H1 (cell line): ENCODE results near the gene BMP4. TPM values are rescaled to one million over a fixed set of nuclear protein-coding genes. Genes with fewer than 3 reads are reported as not detected.

Experiments
- CTBP2 ChIP-seq: IDR thresholded peaks from 2 replicates; pipeline ENCODE4 v1.7.0; 2011; ENCODE audit warnings: borderline replicate concordance, mild to moderate bottlenecking, moderate library complexity, mixed read lengths, low read length; ENCODE audit not compliant: insufficient read depth, insufficient read length
- EZH2 ChIP-seq: fragments of 200-600 bp; sonication (generic); IDR thresholded peaks from 2 replicates; pipeline ENCODE4 v1.7.1; 2012; ENCODE audit warnings: low read depth, mild to moderate bottlenecking, moderate library complexity, low read length, inconsistent platforms; ENCODE audit not compliant: severe bottlenecking
- KDM1A ChIP-seq: fragments of 200-600, 300-600 bp; sonication (generic); IDR thresholded peaks from 2 replicates; pipeline ENCODE4 v1.7.1; 2016; ENCODE audit warnings: mild to moderate bottlenecking, low read length, borderline replicate concordance
- KDM4A ChIP-seq: IDR thresholded peaks from one replicate; pipeline ENCODE4 v1.7.1; 2012; ENCODE audit warnings: low read depth, mild to moderate bottlenecking, moderate library complexity, low read length, inconsistent platforms; ENCODE audit not compliant: severe bottlenecking
- MAFK ChIP-seq: IDR thresholded peaks from 2 replicates; pipeline ENCODE4 v1.6.1; 2012; ENCODE audit warnings: low read depth, mild to moderate bottlenecking, improper control_type of control experiment, low read length
- SP1 ChIP-seq: IDR thresholded peaks from 2 replicates; pipeline ENCODE4 v1.6.1; 2011; ENCODE audit warnings: low read depth, low read length
- SRF ChIP-seq: IDR thresholded peaks from 2 replicates; pipeline ENCODE4 v1.6.1; 2011; ENCODE audit warnings: mild to moderate bottlenecking, low read depth, low read length, moderate library complexity
- TEAD4 ChIP-seq: IDR thresholded peaks from 2 replicates; pipeline ENCODE4 v1.6.1; 2012; ENCODE audit warnings: low read depth, low read length, inconsistent platforms, mixed read lengths
- polyA plus RNA-seq, 7 experiments: library from polyadenylated mRNA; depleted of rRNA in 3 of 7; stranded (reverse) in 5 of 7; unstranded in 2 of 7; fragments of >200 nt in 5 of 7; fragments of 200-250 nt in 2 of 7; gene quantifications; 1 replicate in 5 of 7; 2 replicates in 1 of 7; 4 replicates in 1 of 7; pipeline versions ENCODE4 v1.2.1 to v1.2.3, GENCODE V29; 2011 to 2013; ENCODE audit warnings: missing spikeins in 2 of 7, mixed read lengths in 2 of 7
- total RNA-seq: library from RNA; stranded (reverse); fragmentation: NEBNext Ultra II Directional; extraction: Animal tissue kit (Norgen Biotek cat#: 25700); gene quantifications from 2 replicates; pipeline ENCODE4 v1.2.1, GENCODE V29; 2021
- TF ChIP-seq, protein P1 (sequence below): fragments of 300-600 bp; sonication (generic); IDR thresholded peaks from 2 replicates; pipeline ENCODE4 v1.7.1; 2012; ENCODE audit warnings: low read length, moderate library complexity, mild to moderate bottlenecking, inconsistent platforms; ENCODE audit not compliant: insufficient replicate concordance
- TF ChIP-seq, protein P2 (sequence below): IDR thresholded peaks from 2 replicates; pipeline ENCODE4 v1.6.1; 2012; ENCODE audit warnings: low read length, inconsistent platforms

Gene BMP4
- total and polyA plus RNA-seq, 2 of the 8 experiments (the other 6 are each of a cell fraction or from before 2014, with no cell fraction given) = 2.3 to 5.4 TPM

DNA sequence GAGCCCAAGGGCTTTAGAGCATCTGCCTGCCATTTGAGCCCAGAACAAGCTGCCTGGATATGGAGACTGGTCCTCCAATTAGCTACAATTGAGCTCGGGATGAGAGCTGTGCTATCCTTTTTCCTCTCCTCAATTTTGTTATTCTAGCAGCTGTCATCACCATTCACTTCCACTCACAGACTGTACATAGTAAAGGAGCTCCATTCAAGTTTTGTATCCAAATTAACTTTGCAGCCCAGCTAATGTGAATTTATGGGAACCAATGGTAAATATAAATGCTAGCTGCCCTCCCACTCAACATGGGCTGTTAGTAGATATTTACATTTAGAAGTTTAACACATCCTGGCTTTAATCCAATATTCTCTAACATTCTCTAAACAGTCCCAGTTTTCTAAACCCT is 44.6 kb downstream of the BMP4 start (continued):
- TF ChIP-seq, protein P1, sequence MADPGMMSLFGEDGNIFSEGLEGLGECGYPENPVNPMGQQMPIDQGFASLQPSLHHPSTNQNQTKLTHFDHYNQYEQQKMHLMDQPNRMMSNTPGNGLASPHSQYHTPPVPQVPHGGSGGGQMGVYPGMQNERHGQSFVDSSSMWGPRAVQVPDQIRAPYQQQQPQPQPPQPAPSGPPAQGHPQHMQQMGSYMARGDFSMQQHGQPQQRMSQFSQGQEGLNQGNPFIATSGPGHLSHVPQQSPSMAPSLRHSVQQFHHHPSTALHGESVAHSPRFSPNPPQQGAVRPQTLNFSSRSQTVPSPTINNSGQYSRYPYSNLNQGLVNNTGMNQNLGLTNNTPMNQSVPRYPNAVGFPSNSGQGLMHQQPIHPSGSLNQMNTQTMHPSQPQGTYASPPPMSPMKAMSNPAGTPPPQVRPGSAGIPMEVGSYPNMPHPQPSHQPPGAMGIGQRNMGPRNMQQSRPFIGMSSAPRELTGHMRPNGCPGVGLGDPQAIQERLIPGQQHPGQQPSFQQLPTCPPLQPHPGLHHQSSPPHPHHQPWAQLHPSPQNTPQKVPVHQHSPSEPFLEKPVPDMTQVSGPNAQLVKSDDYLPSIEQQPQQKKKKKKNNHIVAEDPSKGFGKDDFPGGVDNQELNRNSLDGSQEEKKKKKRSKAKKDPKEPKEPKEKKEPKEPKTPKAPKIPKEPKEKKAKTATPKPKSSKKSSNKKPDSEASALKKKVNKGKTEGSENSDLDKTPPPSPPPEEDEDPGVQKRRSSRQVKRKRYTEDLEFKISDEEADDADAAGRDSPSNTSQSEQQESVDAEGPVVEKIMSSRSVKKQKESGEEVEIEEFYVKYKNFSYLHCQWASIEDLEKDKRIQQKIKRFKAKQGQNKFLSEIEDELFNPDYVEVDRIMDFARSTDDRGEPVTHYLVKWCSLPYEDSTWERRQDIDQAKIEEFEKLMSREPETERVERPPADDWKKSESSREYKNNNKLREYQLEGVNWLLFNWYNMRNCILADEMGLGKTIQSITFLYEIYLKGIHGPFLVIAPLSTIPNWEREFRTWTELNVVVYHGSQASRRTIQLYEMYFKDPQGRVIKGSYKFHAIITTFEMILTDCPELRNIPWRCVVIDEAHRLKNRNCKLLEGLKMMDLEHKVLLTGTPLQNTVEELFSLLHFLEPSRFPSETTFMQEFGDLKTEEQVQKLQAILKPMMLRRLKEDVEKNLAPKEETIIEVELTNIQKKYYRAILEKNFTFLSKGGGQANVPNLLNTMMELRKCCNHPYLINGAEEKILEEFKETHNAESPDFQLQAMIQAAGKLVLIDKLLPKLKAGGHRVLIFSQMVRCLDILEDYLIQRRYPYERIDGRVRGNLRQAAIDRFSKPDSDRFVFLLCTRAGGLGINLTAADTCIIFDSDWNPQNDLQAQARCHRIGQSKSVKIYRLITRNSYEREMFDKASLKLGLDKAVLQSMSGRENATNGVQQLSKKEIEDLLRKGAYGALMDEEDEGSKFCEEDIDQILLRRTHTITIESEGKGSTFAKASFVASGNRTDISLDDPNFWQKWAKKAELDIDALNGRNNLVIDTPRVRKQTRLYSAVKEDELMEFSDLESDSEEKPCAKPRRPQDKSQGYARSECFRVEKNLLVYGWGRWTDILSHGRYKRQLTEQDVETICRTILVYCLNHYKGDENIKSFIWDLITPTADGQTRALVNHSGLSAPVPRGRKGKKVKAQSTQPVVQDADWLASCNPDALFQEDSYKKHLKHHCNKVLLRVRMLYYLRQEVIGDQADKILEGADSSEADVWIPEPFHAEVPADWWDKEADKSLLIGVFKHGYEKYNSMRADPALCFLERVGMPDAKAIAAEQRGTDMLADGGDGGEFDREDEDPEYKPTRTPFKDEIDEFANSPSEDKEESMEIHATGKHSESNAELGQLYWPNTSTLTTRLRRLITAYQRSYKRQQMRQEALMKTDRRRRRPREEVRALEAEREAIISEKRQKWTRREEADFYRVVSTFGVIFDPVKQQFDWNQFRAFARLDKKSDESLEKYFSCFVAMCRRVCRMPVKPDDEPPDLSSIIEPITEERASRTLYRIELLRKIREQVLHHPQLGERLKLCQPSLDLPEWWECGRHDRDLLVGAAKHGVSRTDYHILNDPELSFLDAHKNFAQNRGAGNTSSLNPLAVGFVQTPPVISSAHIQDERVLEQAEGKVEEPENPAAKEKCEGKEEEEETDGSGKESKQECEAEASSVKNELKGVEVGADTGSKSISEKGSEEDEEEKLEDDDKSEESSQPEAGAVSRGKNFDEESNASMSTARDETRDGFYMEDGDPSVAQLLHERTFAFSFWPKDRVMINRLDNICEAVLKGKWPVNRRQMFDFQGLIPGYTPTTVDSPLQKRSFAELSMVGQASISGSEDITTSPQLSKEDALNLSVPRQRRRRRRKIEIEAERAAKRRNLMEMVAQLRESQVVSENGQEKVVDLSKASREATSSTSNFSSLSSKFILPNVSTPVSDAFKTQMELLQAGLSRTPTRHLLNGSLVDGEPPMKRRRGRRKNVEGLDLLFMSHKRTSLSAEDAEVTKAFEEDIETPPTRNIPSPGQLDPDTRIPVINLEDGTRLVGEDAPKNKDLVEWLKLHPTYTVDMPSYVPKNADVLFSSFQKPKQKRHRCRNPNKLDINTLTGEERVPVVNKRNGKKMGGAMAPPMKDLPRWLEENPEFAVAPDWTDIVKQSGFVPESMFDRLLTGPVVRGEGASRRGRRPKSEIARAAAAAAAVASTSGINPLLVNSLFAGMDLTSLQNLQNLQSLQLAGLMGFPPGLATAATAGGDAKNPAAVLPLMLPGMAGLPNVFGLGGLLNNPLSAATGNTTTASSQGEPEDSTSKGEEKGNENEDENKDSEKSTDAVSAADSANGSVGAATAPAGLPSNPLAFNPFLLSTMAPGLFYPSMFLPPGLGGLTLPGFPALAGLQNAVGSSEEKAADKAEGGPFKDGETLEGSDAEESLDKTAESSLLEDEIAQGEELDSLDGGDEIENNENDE = no peak
- TF ChIP-seq EZH2 (no peak), SP1 (no peak), TEAD4 (no peak), MAFK (no peak), KDM4A (no peak), SRF (no peak), KDM1A (no peak), CTBP2 (no peak)
- TF ChIP-seq, protein P2, sequence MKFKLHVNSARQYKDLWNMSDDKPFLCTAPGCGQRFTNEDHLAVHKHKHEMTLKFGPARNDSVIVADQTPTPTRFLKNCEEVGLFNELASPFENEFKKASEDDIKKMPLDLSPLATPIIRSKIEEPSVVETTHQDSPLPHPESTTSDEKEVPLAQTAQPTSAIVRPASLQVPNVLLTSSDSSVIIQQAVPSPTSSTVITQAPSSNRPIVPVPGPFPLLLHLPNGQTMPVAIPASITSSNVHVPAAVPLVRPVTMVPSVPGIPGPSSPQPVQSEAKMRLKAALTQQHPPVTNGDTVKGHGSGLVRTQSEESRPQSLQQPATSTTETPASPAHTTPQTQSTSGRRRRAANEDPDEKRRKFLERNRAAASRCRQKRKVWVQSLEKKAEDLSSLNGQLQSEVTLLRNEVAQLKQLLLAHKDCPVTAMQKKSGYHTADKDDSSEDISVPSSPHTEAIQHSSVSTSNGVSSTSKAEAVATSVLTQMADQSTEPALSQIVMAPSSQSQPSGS = no peak
